WI38 (cell line): ENCODE measurements around the gene STAT5A.
"Not testable (repeated sequence)": the region's sequence is repeated elsewhere in the genome, so short reads cannot be mapped to it uniquely, and the experiment has no call there.

Experiments
- H3K4me3 ChIP-seq: 2 replicates; pipeline ENCODE4 v1.5.1; 2011; ENCODE audit warnings: low read depth, mild to moderate bottlenecking, control low read depth, low read length
- CTCF ChIP-seq: IDR thresholded peaks from 2 replicates; pipeline ENCODE4 v1.5.1; 2012; ENCODE audit warnings: low read depth, mild to moderate bottlenecking, control low read depth, low read length

Gene STAT5A

DNA sequence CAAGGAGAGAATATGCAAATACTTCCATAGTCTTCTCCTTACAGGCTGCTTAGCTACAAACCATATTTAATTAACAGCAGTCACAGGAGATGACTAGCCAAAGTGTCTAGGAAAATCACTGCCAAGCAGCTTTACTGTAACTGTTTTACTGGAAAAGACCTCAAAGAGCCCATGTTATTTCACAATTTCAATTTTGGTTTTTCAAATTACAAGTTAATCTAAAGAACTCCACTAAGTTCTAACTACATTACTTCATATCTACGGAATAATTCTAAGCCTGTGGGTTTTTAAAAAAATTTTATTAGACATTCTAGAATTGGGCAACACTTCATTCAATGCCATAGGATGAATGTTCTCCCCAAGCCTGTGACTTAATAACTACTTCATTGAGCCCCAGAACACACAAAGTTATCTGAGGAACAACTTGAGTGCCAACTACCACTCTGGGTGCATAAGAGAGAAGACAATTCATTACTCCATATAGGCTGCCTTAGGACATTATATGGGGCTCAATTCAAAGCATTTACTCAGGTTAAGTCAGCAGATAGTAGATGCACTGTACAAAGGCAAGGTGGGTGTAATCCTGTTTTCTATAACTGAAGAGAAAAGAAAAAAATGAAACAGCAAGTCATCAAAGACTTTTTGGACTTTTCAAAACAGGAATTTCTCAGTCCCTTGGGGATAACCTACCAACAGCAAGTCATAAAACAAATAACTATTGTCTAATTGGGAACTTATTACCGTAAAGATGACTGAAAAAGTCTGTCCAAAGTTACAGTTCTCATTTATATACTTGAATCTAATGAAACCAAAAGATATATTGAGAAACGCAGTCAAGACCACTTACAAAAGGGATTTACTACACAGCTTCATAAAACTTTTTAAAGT lies 66.9 kb downstream of the STAT5A start:
- no peak overlapping the region for H3K4me3 ChIP-seq
- TF ChIP-seq CTCF = no peak

DNA sequence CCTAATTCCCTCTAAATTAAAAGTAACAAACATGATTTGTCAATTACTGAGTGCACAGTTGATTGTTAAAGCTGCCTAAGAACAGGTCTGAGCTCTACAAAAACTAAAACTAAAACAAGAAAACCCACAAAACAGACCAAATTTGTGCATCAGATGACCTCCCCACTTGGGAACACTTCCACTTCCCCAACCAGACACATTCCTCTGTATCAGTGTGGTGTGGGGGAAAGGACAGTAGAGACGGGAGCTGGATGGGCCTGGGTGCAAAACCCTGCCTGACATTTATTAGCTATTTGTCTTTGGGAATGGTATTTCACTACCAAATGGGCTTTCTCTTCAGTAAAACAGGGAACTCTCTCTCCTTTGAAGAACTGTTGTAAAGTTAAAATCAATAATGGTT lies 70.1 kb downstream of the STAT5A start:
- TF ChIP-seq CTCF = no peak
- no peak overlapping the region for H3K4me3 ChIP-seq

DNA sequence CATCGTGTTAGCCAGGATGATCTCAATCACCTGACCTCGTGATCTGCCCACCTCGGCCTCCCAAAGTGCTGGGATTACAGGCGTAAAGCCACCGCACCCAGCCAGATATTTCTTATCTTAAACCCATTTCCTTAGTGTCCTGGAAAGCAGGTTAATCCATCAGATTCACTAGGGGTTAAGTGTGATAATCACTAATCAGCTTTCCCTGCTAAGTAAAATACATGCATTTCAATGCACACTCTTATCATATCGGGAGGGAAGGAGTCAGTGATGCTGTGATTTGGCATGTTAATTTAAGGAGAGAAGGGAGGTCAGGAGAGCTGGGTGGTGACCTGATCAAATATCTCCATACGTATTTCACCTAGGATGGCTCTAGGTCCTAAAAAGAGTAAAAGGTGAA lies 70.8 kb downstream of the STAT5A start:
- TF ChIP-seq CTCF = no peak

DNA sequence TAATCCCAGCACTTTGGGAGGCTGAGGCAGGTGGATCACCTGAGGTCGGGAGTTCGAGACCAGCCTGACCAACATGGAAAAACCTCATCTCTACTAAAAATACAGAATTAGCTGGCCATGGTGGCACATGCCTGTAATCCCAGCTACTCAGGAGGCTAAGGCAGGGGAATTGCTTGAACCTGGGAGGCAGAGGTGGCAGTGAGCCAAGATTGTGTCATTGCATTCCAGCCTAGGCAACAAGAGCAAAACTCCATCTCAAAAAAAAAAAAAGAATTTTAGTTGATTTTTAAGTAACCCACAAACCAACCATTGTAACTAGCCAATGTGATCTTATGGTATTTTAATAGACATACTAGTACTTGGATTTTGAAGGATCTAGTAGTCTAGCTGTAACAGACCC lies 72.1 kb downstream of the STAT5A start:
- H3K4me3 ChIP-seq = not testable (repeated sequence)

More for the DNA sequence above, 70.8 kb downstream of the STAT5A start:
- H3K4me3 ChIP-seq = no peak overlapping the region
